ENCODE results near the gene APH1A. TPM values are rescaled to one million over a fixed set of nuclear protein-coding genes. Genes with fewer than 3 reads are reported as not detected.

Gene APH1A
- total and polyA plus RNA-seq, 9 of the 15 experiments (the other 6 are each of a cell fraction or from before 2014, with no cell fraction given): 5.6 to 123 (median 77.0) TPM

- peak; percentile 66; the same call in 1 of the 2 replicates for TF ChIP-seq ZNF589 (CRISPR knock-in tag; IDR thresholded peaks at IDR 0.05; ENCODE audit: low read depth)
- TF ChIP-seq NR2C2 (CRISPR knock-in tag; IDR thresholded peaks at IDR 0.05): no peak
- TF ChIP-seq NR2C2 (tag; IDR thresholded peaks at IDR 0.05): peak; percentile 55; the same call in 1 of the 2 replicates
- no peak for TF ChIP-seq PTBP1 (IDR thresholded peaks at IDR 0.05; ENCODE audit: low read depth, low read length)
- TF ChIP-seq IRF2 (CRISPR knock-in tag; IDR thresholded peaks at IDR 0.05): 0 out of 2 replicates have a peak, but pooled peaks have one; percentile 29
- peak in 1 of 2 experiments; percentile 52; a peak in 3 of 4 replicates for TF ChIP-seq MAZ (CRISPR knock-in tag; conservative IDR thresholded peaks at IDR 0.05 in 1 of 2, IDR thresholded peaks at IDR 0.05 in 1 of 2)
- peak; percentile 51 to 77 for TF ChIP-seq E2F6 (IDR thresholded peaks at IDR 0.05; ENCODE audit: borderline replicate concordance in 1 of 2, extremely low read depth in 1 of 2, insufficient read depth in 1 of 2, insufficient read length in 1 of 2, low read depth in 1 of 2, low read length in 1 of 2, poor library complexity in 1 of 2, severe bottlenecking in 1 of 2)
- no peak for TF ChIP-seq CBX8 (IDR thresholded peaks at IDR 0.05; ENCODE audit: borderline replicate concordance, extremely low read depth, low read depth, low read length, poor library complexity, severe bottlenecking)
- TF ChIP-seq RFX1 (IDR thresholded peaks at IDR 0.05): no peak
- peak; percentile 21; the same call in 1 of the 2 replicates for TF ChIP-seq ZBTB1 (CRISPR knock-in tag; IDR thresholded peaks at IDR 0.05; ENCODE audit: borderline replicate concordance, low read depth)
- no peak for TF ChIP-seq ETV6 (IDR thresholded peaks at IDR 0.05; ENCODE audit: borderline replicate concordance in 1 of 2, low read depth in 2 of 2, low read length in 1 of 2)
- TF ChIP-seq ETV6 (CRISPR knock-in tag; IDR thresholded peaks at IDR 0.05; ENCODE audit: borderline replicate concordance): no peak
- peak; percentile 72; the same call in 1 of the 2 replicates for TF ChIP-seq CREB1 (IDR thresholded peaks at IDR 0.05)
- TF ChIP-seq CREB1 (CRISPR knock-in tag; IDR thresholded peaks at IDR 0.05): peak; percentile 77
- peak; percentile 87 for TF ChIP-seq POLR2G (IDR thresholded peaks at IDR 0.05; ENCODE audit: low read depth, low read length)
- TF ChIP-seq ARNT (IDR thresholded peaks at IDR 0.05): no peak
- TF ChIP-seq, protein P1, sequence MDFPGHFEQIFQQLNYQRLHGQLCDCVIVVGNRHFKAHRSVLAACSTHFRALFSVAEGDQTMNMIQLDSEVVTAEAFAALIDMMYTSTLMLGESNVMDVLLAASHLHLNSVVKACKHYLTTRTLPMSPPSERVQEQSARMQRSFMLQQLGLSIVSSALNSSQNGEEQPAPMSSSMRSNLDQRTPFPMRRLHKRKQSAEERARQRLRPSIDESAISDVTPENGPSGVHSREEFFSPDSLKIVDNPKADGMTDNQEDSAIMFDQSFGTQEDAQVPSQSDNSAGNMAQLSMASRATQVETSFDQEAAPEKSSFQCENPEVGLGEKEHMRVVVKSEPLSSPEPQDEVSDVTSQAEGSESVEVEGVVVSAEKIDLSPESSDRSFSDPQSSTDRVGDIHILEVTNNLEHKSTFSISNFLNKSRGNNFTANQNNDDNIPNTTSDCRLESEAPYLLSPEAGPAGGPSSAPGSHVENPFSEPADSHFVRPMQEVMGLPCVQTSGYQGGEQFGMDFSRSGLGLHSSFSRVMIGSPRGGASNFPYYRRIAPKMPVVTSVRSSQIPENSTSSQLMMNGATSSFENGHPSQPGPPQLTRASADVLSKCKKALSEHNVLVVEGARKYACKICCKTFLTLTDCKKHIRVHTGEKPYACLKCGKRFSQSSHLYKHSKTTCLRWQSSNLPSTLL (IDR thresholded peaks at IDR 0.05): no peak
- TF ChIP-seq BCOR (IDR thresholded peaks at IDR 0.05): peak; percentile 58
- TF ChIP-seq ZNF830 (CRISPR knock-in tag; IDR thresholded peaks at IDR 0.05): 0 out of 2 replicates have a peak, but pooled peaks have one; percentile 1
- TF ChIP-seq, protein P2, sequence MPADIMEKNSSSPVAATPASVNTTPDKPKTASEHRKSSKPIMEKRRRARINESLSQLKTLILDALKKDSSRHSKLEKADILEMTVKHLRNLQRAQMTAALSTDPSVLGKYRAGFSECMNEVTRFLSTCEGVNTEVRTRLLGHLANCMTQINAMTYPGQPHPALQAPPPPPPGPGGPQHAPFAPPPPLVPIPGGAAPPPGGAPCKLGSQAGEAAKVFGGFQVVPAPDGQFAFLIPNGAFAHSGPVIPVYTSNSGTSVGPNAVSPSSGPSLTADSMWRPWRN (IDR thresholded peaks at IDR 0.05; ENCODE audit: low read depth): 0 out of 2 replicates have a peak, but pooled peaks have one; percentile 26
- peak in 2 of 3 experiments; percentile 43 to 52 for TF ChIP-seq YY1 (IDR thresholded peaks at IDR 0.05; ENCODE audit: borderline replicate concordance in 1 of 3, control insufficient read depth in 1 of 3, extremely low read depth in 1 of 3, insufficient read depth in 3 of 3, insufficient read length in 1 of 3, insufficient replicate concordance in 2 of 3, low read depth in 1 of 3, low read length in 2 of 3)
- 0 out of 2 replicates have a peak, but pooled peaks have one; percentile 8 for TF ChIP-seq BHLHE40 (IDR thresholded peaks at IDR 0.05; ENCODE audit: low read length)
- peak; percentile 68 for TF ChIP-seq CXXC5 (CRISPR knock-in tag; IDR thresholded peaks at IDR 0.05)
Observed at GRCh38 chr1:150234566-150235293, 34.1 kb downstream of the APH1A start (continued).

All from K562 (cell line).